Suprapubic skin (tissue), 4 donors: Measurements from ENCODE around the gene CAMK2A. TPM values are rescaled to one million over a fixed set of nuclear protein-coding genes. Genes with fewer than 3 reads are reported as not detected.

ENCODE experiments used
- DNase-seq, 2 donors: peaks; one replicate each; pipeline ENCODE4 v3.0.0-alpha.2; 2019; ENCODE audit warnings: low spot score in 2 of 2
- H3K27ac ChIP-seq: fragments of 200-600 bp; sonication (generic); one replicate; pipeline ENCODE4 v1.5.1; 2019
- H3K27me3 ChIP-seq: fragments of 200-600 bp; sonication (generic); one replicate; pipeline ENCODE4 v1.5.1; 2019
- H3K36me3 ChIP-seq: fragments of 200-600 bp; sonication (generic); one replicate; pipeline ENCODE4 v1.5.1; 2019
- H3K4me1 ChIP-seq: fragments of 200-600 bp; sonication (generic); one replicate; pipeline ENCODE4 v1.5.1; 2019
- H3K4me3 ChIP-seq: fragments of 200-600 bp; sonication (generic); one replicate; pipeline ENCODE4 v1.5.1; 2019; ENCODE audit warnings: mild to moderate bottlenecking
- H3K9me3 ChIP-seq: fragments of 200-600 bp; sonication (generic); one replicate; pipeline ENCODE4 v1.5.1; 2019
- EP300 ChIP-seq: sonication (generic); formaldehyde crosslinking; IDR thresholded peaks from one replicate; pipeline ENCODE4 v1.6.1; 2017; ENCODE audit warnings: antibody characterized with exemption
- POLR2A ChIP-seq, 2 donors: fragments of 450-650 bp; IDR thresholded peaks; one replicate each; pipeline ENCODE4 v1.6.1; 2017; ENCODE audit warnings: antibody characterized with exemption in 2 of 2, mild to moderate bottlenecking in 2 of 2, moderate library complexity in 2 of 2
- POLR2AphosphoS5 ChIP-seq, 3 donors: sonication (generic); formaldehyde crosslinking; IDR thresholded peaks; one replicate each; pipeline ENCODE4 v1.6.1; 2017; ENCODE audit warnings: antibody characterized with exemption in 3 of 3
- WGBS: methylation state at CpG from one replicate; pipeline ENCODE4 v1.1.5; 2018; 5-methylcytosine and 5-hydroxymethylcytosine counted together
- total RNA-seq, 4 donors: library from RNA; depleted of rRNA; stranded (reverse); fragments of >200 nt; gene quantifications; one replicate each; pipeline ENCODE4 v1.1.0, GENCODE V29; 2016
- TF ChIP-seq, protein P1 (sequence below), 2 donors: fragments of 200-600 bp in 1 of 2; fragments of 450-650 bp in 1 of 2; sonication (generic) in 1 of 2; IDR thresholded peaks; one replicate each; pipeline ENCODE4 v1.5.1; 2016 to 2019; ENCODE audit warnings: antibody characterized with exemption in 2 of 2, mild to moderate bottlenecking in 1 of 2, moderate library complexity in 1 of 2

The CAMK2A gene
- total RNA-seq, 4 donors from 2014 or later: 0.26 to 0.64 TPM; not detected in 2

DNA sequence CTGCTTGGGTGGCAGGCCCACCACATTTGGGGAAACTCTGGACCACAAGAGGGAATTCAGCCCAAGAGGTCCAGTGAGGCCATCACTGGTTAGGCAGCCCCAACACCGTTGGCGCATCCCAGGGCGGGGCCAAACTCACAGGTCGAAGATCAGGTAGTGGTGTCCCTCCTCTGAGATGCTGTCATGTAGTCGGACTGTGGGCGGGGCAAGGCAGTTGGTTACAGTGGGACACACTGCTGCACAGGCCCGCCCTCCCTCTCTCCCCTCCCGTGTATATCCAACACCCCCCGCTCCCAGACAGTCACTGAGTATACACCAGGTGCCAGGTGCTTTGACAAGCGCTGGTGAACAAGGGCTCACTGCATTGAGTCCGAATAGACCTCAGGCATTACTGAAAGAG is 32.1 kb downstream of the CAMK2A start:
- no peak overlapping the region for H3K4me3 ChIP-seq
- H3K27ac ChIP-seq: no peak overlapping the region
- H3K27me3 ChIP-seq: no peaks in the 10 kb centered on the region
- TF ChIP-seq, protein P1, sequence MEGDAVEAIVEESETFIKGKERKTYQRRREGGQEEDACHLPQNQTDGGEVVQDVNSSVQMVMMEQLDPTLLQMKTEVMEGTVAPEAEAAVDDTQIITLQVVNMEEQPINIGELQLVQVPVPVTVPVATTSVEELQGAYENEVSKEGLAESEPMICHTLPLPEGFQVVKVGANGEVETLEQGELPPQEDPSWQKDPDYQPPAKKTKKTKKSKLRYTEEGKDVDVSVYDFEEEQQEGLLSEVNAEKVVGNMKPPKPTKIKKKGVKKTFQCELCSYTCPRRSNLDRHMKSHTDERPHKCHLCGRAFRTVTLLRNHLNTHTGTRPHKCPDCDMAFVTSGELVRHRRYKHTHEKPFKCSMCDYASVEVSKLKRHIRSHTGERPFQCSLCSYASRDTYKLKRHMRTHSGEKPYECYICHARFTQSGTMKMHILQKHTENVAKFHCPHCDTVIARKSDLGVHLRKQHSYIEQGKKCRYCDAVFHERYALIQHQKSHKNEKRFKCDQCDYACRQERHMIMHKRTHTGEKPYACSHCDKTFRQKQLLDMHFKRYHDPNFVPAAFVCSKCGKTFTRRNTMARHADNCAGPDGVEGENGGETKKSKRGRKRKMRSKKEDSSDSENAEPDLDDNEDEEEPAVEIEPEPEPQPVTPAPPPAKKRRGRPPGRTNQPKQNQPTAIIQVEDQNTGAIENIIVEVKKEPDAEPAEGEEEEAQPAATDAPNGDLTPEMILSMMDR (IDR thresholded peaks at IDR 0.05): no peak
- TF ChIP-seq EP300: no peak
- TF ChIP-seq POLR2A (IDR thresholded peaks at IDR 0.05): no peak
- TF ChIP-seq POLR2AphosphoS5 (IDR thresholded peaks at IDR 0.05): no peak
- DNase-seq: no peak
- no peaks in the 10 kb centered on the region for H3K9me3 ChIP-seq
- WGBS: 84% methylated on average over 11 of the region's 11 CpGs
- H3K4me1 ChIP-seq: no peaks in the 10 kb centered on the region
- no peaks in the 10 kb centered on the region for H3K36me3 ChIP-seq

DNA sequence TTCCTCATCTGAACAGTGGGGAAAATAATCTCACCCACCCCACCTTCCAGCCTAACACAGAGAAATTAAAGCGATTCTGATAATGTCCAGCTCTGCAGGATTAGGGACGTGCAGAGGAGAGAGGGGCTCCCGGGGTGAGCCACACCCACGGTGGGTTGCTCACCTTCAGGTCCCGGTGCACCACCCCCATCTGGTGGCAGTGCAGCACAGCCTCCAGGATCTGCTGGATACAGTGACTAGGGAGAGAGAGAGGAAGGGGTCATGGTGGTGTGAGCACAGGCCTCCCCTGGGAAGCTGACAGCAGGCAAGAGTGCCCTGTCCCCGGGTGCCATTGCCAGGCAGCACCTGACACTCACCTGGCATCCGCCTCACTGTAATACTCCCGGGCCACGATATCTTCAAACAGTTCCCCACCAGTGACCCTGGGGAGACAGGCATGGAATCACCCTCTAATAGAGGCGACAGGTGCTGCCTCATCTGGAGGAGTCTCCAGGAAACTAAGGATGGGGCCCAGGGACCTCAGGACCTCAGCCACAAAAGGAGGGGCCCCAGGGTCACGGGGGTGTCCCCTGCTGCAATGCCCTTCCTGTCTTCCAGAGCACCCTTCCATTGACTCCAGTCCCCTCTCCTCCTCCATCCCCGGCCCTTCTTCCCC is 33.0 kb downstream of the CAMK2A start:
- 68% methylated on average over 12 of the region's 12 CpGs for WGBS
- TF ChIP-seq, protein P1 (IDR thresholded peaks at IDR 0.05): no peak
- no peak for TF ChIP-seq EP300
- no peak for TF ChIP-seq POLR2A (IDR thresholded peaks at IDR 0.05)
- no peak for TF ChIP-seq POLR2AphosphoS5 (IDR thresholded peaks at IDR 0.05)
- Histone ChIP-seq H3K27me3 (no peaks in the 10 kb centered on the region), H3K27ac (no peak overlapping the region), H3K4me1 (no peaks in the 10 kb centered on the region), H3K9me3 (no peaks in the 10 kb centered on the region), H3K36me3 (no peaks in the 10 kb centered on the region), H3K4me3 (no peak overlapping the region)
- DNase-seq: no peak

DNA sequence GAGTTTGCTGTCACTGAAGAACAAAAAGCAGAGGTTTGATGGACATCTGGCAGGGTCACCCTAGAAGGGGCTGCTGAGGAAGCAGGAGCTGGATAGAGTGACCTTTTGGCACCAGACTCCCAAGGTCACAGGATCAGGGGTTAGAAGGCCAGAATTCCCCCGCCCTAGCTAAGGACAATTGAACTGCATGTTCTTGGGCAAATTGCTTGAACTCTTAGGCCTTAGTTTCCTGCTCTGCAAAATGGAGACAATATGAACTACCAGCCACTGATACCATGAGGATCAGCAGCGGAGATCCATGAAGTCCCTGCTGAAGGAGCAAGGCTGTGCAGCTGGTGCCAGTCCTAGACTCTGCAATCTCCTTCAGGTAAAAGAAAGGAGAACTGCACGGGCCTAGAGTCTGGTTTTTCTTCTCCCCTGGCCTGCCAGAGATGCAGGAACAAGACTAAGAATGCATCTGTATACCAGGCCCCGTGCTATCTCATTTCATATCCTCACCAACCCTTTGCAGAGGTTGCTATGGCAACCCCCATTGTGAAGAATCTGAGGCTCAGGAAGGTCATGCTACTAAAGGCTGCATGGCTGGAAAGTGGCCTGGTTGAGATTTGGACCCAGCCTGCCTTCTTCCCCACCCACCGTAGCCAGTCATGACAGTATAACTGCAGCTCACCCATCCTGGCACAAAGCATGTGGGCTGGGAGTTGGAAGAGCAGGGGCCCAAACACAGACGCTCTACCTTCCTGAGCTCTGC is 33.7 kb downstream of the CAMK2A start:
- no peak for TF ChIP-seq POLR2A (IDR thresholded peaks at IDR 0.05)
- Histone ChIP-seq H3K4me3 (no peak overlapping the region), H3K9me3 (no peaks in the 10 kb centered on the region), H3K27me3 (no peaks in the 10 kb centered on the region), H3K4me1 (no peaks in the 10 kb centered on the region), H3K27ac (no peak overlapping the region), H3K36me3 (no peaks in the 10 kb centered on the region)
- DNase-seq: no peak
- 75% methylated on average over 4 of the region's 6 CpGs for WGBS

DNA sequence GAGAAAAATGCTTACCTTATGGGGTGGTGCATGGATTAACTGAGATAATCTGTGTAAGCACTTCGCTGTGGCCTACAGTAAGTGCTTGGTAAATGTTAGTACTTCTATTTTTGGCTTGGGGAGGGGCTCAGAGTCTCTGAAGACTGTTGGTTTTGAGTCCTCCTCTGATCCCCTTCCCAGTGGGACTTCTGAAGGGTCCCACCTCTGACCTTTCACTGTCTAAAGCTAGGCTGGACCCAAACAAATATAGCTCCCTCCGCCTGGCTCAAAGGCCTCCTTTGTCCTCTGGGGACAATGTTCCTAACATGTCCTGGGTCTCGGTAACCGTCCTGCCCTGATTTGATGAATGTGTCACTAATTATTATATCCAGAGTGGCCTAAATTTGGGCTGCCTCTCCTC is 34.8 kb downstream of the CAMK2A start:
- 67% methylated on average over 4 of the region's 4 CpGs for WGBS
- H3K9me3 ChIP-seq: no peaks in the 10 kb centered on the region
- H3K4me1 ChIP-seq: no peaks in the 10 kb centered on the region
- H3K4me3 ChIP-seq: no peak overlapping the region
- no peak for DNase-seq
- no peak overlapping the region for H3K27ac ChIP-seq
- H3K27me3 ChIP-seq: no peaks in the 10 kb centered on the region
- TF ChIP-seq EP300: no peak
- no peak for TF ChIP-seq POLR2AphosphoS5 (IDR thresholded peaks at IDR 0.05)
- TF ChIP-seq, protein P1 (IDR thresholded peaks at IDR 0.05): no peak
- TF ChIP-seq POLR2A (IDR thresholded peaks at IDR 0.05): no peak
- H3K36me3 ChIP-seq: no peaks in the 10 kb centered on the region

DNA sequence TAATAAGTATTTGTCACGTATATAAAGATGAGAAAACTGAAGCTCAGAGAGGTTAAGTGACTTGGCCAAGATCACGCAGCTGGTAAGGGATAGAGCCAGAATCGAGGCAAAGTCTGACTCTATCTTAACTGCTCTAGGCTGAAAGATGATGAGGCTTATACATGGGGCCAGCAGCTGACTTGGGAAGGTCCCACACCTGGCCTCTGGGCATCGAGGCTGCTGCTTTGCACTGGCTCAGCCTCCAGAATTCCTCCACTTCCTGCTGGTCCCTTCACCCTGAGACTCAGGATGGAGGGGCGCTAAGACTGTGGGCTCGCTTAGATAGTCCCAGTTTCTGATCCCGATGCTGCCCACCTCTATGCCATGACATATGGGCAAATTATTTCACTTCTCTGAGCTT is 35.2 kb downstream of the CAMK2A start:
- TF ChIP-seq, protein P1 (IDR thresholded peaks at IDR 0.05): no peak
- TF ChIP-seq EP300 (no peak), POLR2AphosphoS5 (IDR thresholded peaks at IDR 0.05) (no peak), POLR2A (IDR thresholded peaks at IDR 0.05) (no peak)
- Histone ChIP-seq H3K27ac (no peak overlapping the region), H3K27me3 (no peaks in the 10 kb centered on the region), H3K4me1 (no peaks in the 10 kb centered on the region), H3K9me3 (no peaks in the 10 kb centered on the region), H3K4me3 (no peak overlapping the region), H3K36me3 (no peaks in the 10 kb centered on the region)
- 73% methylated on average over 7 of the region's 7 CpGs for WGBS
- DNase-seq: no peak
